Hepatocyte (in vitro differentiated cells): ENCODE results near the gene RNF2. TPM values are rescaled to one million over a fixed set of nuclear protein-coding genes. Genes with fewer than 3 reads are reported as not detected.

ENCODE experiments used
- DNase-seq: peaks from one replicate; pipeline ENCODE4 v3.0.0-alpha.2; 2016; ENCODE audit warnings: low spot score
- H2AFZ ChIP-seq: fragments of 200-600 bp; sonication (generic); 2 replicates; pipeline ENCODE4 v1.6.0; 2016; ENCODE audit warnings: antibody characterized with exemption, mild to moderate bottlenecking
- H3K27ac ChIP-seq: fragments of 200-600 bp; sonication (generic); 2 replicates; pipeline ENCODE4 v1.5.1; 2016; ENCODE audit warnings: mild to moderate bottlenecking
- H3K27me3 ChIP-seq: fragments of 200-600 bp; sonication (generic); 2 replicates; pipeline ENCODE4 v1.6.1; 2016
- H3K36me3 ChIP-seq: fragments of 200-600 bp; sonication (generic); replicated peaks from 2 replicates; pipeline ENCODE4 v1.5.1; 2016; ENCODE audit warnings: low read depth; ENCODE audit not compliant: insufficient read depth
- H3K4me1 ChIP-seq: fragments of 200-600 bp; sonication (generic); 2 replicates; pipeline ENCODE4 v1.5.1; 2016; ENCODE audit warnings: mild to moderate bottlenecking, moderate library complexity; ENCODE audit not compliant: insufficient read depth
- H3K4me2 ChIP-seq: fragments of 200-600 bp; sonication (generic); 2 replicates; pipeline ENCODE4 v1.6.0; 2016
- H3K4me3 ChIP-seq: fragments of 200-600 bp; sonication (generic); 2 replicates; pipeline ENCODE4 v1.5.1; 2016; ENCODE audit warnings: mild to moderate bottlenecking
- H3K79me2 ChIP-seq: fragments of 200-600 bp; sonication (generic); 2 replicates; pipeline ENCODE4 v1.6.0; 2017; ENCODE audit warnings: mild to moderate bottlenecking
- H3K9me2 ChIP-seq: fragments of 200-600 bp; sonication (generic); replicated peaks from 2 replicates; pipeline ENCODE4 v1.6.0; 2017; ENCODE audit warnings: mild to moderate bottlenecking; ENCODE audit not compliant: insufficient read depth
- H3K9me3 ChIP-seq: fragments of 200-600 bp; sonication (generic); 2 replicates; pipeline ENCODE4 v1.5.1; 2016; ENCODE audit warnings: low read depth, mild to moderate bottlenecking
- H4K20me1 ChIP-seq: fragments of 200-600 bp; sonication (generic); 2 replicates; pipeline ENCODE4 v1.6.0; 2016; ENCODE audit warnings: mild to moderate bottlenecking; ENCODE audit not compliant: insufficient read depth, poor library complexity, severe bottlenecking
- CTCF ChIP-seq: fragments of 200-600 bp; sonication (generic); IDR thresholded peaks from 2 replicates; pipeline ENCODE4 v1.5.1; 2016; ENCODE audit warnings: antibody characterized with exemption, mild to moderate bottlenecking; ENCODE audit not compliant: poor library complexity
- EZH2 ChIP-seq: fragments of 200-600 bp; sonication (generic); IDR thresholded peaks from 2 replicates; pipeline ENCODE4 v1.6.1; 2016; ENCODE audit warnings: antibody characterized with exemption, mild to moderate bottlenecking, borderline replicate concordance
- EZH2phosphoT487 ChIP-seq: fragments of 200-600 bp; sonication (generic); IDR thresholded peaks from one replicate; pipeline ENCODE4 v1.6.1; 2018; ENCODE audit warnings: antibody characterized with exemption, mild to moderate bottlenecking, low read depth, moderate library complexity; ENCODE audit not compliant: unreplicated experiment, severe bottlenecking
- WGBS: methylation state at CpG from one replicate; pipeline ENCODE4 v1.1.6; 2016; ENCODE audit warnings: low lambda C conversion rate; ENCODE audit errors: missing lambda C conversion rate; 5-methylcytosine and 5-hydroxymethylcytosine counted together
- polyA plus RNA-seq: library from polyadenylated mRNA; unstranded; fragments of >200 nt; fragmentation: Nextera tagmentation; extraction: Ambion mirVana; gene quantifications from 2 replicates; pipeline ENCODE4 v1.2.1, GENCODE V29; 2016
- total RNA-seq: library from RNA; depleted of rRNA; stranded (reverse); fragments of >200 nt; gene quantifications from 2 replicates; pipeline ENCODE4 v1.2.3, GENCODE V29; 2014

The RNF2 gene
- total and polyA plus RNA-seq, 2 experiments from 2014 or later: 20.3 to 24.6 TPM

DNA sequence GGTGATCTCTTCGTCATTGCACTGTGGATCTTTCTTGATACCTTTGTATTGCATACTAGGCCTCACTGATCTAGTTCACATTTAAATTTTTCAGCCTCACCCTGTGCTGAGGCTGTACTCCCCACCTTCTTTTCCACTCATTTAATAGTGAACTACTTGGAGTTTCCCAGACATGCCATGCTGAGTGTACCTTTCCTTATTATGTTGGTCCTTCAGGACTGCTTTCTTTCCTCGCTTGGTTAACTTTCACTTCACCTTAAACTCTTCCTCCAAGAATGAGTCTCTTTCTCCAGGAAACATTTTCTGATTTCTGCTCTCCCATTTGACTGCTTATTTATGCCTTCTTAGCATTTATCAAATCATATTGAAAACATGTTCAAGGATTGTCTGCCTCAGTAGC lies 20.8 kb downstream of the RNF2 start:
- Histone ChIP-seq H3K9me2 (no peaks in the 10 kb centered on the region), H3K4me1 (no peaks in the 10 kb centered on the region), H4K20me1 (peaks cover 18% of the 10 kb centered on the region), H3K9me3 (no peaks in the 10 kb centered on the region), H3K4me2 (no peak overlapping the region), H2AFZ (no peak overlapping the region), H3K36me3 (no peaks in the 10 kb centered on the region), H3K79me2 (peaks cover 100% of the 10 kb centered on the region), H3K27me3 (no peaks in the 10 kb centered on the region), H3K4me3 (no peak overlapping the region), H3K27ac (no peak overlapping the region)
- 96% methylated on average over 2 of the region's 2 CpGs for WGBS
- DNase-seq: no peak
- TF ChIP-seq EZH2phosphoT487 (no peak), CTCF (no peak), EZH2 (no peak)

GRCh38 chr1:185068341-185068740 lies 23.0 kb downstream of the RNF2 start:
- peaks cover 10% of the 10 kb centered on the region for H4K20me1 ChIP-seq

GRCh38 chr1:185069202-185069772 lies 23.9 kb downstream of the RNF2 start:
- Histone ChIP-seq H3K9me2 (no peaks in the 10 kb centered on the region), H3K4me2 (no peak overlapping the region), H4K20me1 (peaks cover 10% of the 10 kb centered on the region), H3K36me3 (no peaks in the 10 kb centered on the region), H3K9me3 (no peaks in the 10 kb centered on the region), H3K27me3 (no peaks in the 10 kb centered on the region), H3K4me1 (no peaks in the 10 kb centered on the region), H2AFZ (no peak overlapping the region), H3K79me2 (peaks cover 100% of the 10 kb centered on the region), H3K27ac (no peak overlapping the region), H3K4me3 (no peak overlapping the region)
- no peak for TF ChIP-seq EZH2phosphoT487
- TF ChIP-seq CTCF: no peak
- TF ChIP-seq EZH2: no peak
- no peak for DNase-seq
- 86% methylated on average over 4 of the region's 4 CpGs for WGBS

More at GRCh38 chr1:185068341-185068740, 23.0 kb downstream of the RNF2 start:
- no peak overlapping the region for H2AFZ ChIP-seq
- DNase-seq: no peak
- TF ChIP-seq EZH2phosphoT487 (no peak), CTCF (no peak), EZH2 (no peak)
- no peak overlapping the region for H3K4me3 ChIP-seq
- H3K36me3 ChIP-seq: no peaks in the 10 kb centered on the region
- peaks cover 100% of the 10 kb centered on the region for H3K79me2 ChIP-seq
- H3K27me3 ChIP-seq: no peaks in the 10 kb centered on the region
- H3K4me2 ChIP-seq: no peak overlapping the region
- H3K4me1 ChIP-seq: no peaks in the 10 kb centered on the region
- H3K9me3 ChIP-seq: no peaks in the 10 kb centered on the region
- H3K27ac ChIP-seq: no peak overlapping the region
- no peaks in the 10 kb centered on the region for H3K9me2 ChIP-seq

- Histone ChIP-seq H3K79me2 (peaks cover 100% of the 10 kb centered on the region), H3K4me2 (no peak overlapping the region), H3K9me3 (no peaks in the 10 kb centered on the region), H3K4me1 (no peaks in the 10 kb centered on the region), H3K9me2 (no peaks in the 10 kb centered on the region), H2AFZ (no peak overlapping the region), H3K36me3 (no peaks in the 10 kb centered on the region), H3K27ac (no peak overlapping the region), H3K27me3 (no peaks in the 10 kb centered on the region), H3K4me3 (no peak overlapping the region), H4K20me1 (peaks cover 10% of the 10 kb centered on the region)
- DNase-seq: no peak
- TF ChIP-seq EZH2phosphoT487: no peak
- TF ChIP-seq EZH2: no peak
- no peak for TF ChIP-seq CTCF
These were observed 24.7 kb downstream of the RNF2 start for GRCh38 chr1:185070051-185070450.
